ENCODE measurements around the gene MROH2A.

The MROH2A gene

DNA sequence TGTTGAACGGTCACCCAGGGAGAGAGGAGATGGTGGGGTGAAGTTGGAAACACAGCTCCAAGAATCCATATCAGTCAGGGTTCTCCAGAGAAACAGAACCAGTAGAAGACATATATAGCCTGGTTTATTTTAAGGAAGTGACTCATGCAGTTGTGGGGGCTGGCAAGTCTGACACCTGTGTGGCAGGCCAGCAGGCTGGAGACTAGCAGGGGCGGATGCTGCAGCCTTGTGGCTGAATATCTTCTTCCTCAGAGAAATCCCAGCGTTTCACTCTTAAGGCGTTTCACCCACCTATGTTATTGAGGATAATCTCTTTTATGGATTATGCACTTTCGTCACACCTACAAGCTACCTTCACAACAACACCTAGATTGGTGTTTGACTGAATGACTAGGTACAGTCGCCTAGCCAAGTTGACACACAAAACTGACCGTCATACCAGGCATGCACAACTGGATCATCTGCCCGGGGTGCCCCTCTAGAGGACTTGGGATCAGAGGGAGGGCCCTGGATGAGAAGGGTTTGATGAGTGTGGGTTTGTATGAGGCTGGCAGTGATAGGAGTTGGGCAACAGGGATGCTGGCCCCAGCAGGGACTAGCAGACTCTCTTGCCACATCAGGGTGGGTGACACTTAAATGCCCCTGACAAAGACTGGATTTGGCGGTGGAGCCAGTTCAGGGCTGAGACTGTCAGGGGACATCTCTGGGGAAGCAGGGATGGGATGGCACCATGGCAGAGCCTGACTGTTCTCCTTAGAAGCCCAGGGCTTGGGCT, 23.4 kb downstream of the MROH2A start:
- no peak for DNase-seq

GRCh38 chr2:233802132-233802815, 24.1 kb downstream of the MROH2A start:
- DNase-seq: no peak

DNA sequence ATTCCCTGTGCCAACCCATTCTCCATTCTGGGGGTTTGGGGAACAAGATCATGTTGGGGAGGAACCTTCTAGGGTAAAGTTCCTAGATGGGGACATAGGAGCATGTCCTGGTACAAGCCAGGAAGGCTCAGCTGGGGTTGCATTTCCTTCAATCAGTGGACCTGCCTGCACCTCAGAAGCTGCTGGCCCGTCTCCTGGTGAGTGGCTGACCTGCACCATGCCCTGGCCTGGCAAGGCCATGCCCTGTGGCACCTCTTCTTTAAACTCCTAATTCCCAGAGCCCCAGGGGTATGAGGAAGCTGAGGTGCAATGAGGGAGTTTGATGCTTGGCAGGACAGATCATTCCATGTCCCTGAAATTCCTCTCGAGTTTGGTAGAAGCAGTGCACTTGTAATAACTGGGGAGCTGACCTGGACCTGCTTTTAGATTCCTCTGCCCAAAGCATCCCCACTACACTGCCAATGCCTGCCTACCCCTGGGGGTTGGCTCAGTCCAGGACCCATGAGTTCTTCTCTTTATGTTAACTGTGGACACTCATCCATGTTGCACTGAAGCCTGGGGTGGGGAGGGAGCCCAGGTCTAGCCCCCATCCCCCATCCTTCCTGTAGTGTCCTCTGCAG, 25.3 kb downstream of the MROH2A start:
- no peak for DNase-seq

GRCh38 chr2:233803994-233804393, 25.9 kb downstream of the MROH2A start:
- no peak for DNase-seq

GRCh38 chr2:233807215-233807865, 29.2 kb downstream of the MROH2A start:
- no peak for DNase-seq

DNA sequence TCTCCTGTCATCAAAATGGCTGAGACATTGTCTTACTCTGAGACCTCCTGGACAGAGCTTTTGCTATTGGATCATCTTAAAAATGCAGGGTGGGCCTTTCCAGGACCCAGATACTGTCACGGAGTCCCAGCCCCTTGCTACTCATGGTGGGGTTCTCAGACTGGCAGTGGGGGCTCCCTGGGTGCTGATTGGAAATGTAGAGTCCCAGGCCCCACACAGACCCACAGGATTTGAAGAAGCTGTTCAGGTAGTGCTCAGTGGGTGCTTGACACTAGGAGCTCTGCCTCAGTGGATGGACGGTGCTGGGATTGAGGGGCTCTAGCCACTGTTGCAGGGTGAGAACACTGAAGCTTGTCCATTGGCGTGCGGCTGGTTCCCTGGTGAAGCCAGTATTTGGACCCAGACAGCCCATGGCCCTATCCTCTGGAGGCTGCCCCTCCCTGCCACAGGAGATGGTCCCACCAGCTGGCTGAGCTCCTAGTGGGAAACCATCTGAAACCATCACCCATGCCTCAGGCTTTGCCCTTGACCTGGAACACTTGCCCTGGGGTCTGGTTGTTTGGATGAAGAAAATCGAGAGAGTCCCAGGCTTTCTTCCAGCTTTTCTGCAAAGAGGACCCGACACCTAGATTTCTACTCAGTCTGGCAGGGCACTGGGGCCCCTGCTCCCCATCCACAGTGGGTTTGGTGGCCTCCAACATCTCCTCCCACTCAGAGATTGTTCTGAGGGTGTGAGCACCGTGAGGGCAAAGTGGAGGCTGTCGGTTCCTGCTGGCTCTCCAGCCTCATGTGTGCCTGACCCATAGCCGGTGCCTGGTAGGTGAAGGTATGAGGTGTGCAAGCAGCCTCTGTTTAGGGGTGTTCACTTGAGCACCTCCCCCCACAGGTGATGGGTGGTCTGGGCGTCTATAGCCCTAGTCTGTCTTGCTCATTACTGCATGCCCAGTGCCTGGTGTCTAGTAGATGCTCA, 30.1 kb downstream of the MROH2A start:
- no peak for DNase-seq

- DNase-seq: no peak
These were observed 32.3 kb downstream of the MROH2A start for GRCh38 chr2:233810385-233810784.

GRCh38 chr2:233811087-233811486, 33.0 kb downstream of the MROH2A start:
- no peak for DNase-seq

DNA sequence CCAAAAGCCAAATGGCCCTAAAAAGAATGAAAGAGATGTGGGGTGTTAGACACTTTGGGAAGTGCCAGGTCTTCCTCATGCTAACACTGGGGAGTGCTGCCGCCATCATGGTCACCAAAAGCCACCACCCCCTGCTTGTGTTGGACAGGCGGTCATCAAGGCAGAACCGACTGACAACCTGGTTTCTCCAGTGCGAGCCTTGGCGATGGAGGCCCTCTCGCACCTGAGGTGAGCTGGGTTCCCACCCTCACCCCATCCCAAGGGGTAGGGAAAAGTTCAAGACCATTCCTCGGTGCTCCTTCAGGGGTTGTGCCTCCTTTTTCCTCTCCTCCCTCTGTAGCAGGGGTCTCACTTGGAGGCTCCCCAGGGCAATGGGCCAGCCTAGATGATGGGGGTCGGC, 33.6 kb downstream of the MROH2A start:
- DNase-seq: no peak

- no peak for DNase-seq
These were observed 35.3 kb downstream of the MROH2A start for GRCh38 chr2:233813236-233814055.

DNA sequence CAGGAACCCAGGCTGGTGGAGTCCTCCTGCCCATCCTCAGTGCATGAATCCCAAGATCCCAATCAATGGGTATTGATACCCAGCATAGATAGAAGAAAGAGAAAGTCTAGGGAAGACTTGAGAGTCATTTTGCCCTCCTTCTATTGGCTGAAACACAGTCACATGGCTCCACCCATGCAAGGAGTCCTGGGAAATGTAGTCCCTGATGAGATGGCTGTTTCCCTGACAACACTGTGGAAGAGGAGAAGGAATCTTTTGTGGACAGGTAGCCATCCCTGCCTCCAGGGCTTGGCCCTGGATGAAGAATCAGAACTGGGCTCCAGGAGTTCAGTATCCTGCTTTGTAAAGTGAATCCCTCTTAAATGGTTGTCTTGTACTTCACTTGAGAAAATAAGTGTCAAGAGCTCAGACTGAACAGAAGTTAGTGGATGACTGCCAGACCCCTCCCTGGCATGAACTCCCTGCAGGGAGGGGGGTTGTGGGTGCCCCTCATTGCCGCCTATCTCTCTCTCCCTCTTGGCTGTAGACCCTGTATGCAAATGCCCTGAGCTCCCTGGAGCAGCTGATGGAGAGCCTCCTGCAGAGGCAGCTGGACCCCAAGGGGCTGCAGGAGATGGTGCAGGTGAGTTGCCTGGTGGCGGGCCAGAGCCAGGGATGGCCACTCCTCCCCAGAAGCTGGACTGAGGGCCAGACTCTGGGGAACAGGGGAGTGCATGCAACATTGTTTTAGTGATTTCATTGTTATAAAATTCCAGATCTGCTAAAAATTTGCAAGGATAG, 36.1 kb downstream of the MROH2A start:
- DNase-seq: no peak

DNA sequence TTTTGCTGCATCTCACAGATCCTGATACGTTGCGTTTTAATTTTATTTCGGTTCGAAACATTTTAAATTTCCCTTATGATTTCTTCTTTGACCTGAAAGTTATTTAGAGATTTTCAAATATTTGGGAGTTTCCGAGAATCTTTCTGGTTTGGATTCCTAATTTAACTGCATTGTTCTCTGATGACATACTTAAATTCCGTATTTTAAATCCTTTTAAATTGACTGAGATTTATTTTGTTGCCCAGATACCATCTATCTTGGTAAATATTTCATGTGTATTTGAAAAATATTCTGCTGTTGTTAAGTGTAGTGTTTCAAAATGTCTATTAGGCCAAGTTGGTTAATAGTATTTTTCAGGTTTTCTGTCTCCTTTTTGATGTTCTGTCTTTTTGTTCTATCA, 37.7 kb downstream of the MROH2A start:
- DNase-seq: no peak

DNA sequence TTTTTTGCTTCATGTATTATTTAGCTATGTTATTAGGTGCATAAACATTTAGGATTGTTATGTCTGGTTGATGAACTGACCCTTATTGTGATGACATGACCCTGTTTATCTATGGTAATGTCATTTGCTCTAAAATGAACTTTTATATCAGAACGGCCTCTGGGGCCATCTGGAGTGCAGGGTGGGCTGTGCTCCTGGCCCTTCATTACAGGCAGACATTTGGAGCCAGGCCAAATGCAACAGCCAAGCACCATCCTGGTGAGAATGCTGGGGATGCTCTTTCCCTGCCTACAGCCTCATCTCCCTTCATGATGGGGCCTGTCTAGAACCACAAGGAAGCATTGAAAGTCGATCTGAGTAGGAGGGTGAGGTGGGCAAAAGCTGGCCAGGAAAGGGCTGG, 38.2 kb downstream of the MROH2A start:
- peak; percentile 46 for DNase-seq

DNA sequence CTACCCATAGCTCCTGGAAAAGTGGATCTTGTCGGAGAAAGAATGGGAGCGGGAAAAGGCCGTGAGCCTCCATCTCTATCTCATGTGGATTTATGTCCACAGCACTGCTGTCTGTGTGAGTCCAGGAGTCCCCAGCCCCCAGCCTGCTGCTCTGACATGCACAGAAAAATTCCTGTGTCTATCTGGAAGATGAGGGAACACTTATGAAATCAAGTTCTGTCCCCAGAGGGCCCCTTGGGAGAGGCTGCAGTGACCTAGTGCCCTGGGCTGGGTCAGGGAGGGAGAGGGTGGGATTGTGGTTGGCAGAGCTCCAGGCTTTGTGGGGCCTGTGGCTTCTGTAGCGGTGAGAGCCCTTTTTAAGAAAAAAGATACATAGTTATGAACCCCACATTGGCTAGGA, 38.6 kb downstream of the MROH2A start:
- no peak for DNase-seq

DNA sequence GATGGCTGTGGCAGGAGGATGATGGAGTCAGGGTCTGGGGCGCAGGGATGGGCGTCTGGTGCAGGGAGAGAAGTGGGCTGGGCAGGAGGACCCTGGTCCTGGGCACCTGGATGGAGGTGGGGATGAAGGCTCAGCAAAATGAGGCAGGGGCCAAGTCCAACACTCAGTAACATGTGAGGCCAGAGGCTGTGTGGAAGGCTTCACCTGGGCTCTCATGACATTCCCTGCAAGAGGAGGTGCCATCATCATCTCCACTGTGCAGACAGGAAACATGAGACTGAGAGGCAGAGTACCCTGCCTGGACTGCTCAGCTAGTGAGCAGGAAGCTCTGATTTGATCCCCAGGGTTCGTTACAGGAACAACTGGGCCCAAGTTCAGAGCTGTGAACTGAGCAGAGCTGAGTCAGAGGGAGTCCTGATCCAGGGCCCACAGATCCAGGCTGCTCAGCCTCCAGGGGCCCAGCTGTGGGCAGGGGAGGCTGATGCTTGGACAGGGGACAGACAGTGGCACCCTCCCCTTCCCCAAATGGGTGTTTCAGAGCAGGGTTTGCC, 39.3 kb downstream of the MROH2A start:
- DNase-seq: no peak

DNA sequence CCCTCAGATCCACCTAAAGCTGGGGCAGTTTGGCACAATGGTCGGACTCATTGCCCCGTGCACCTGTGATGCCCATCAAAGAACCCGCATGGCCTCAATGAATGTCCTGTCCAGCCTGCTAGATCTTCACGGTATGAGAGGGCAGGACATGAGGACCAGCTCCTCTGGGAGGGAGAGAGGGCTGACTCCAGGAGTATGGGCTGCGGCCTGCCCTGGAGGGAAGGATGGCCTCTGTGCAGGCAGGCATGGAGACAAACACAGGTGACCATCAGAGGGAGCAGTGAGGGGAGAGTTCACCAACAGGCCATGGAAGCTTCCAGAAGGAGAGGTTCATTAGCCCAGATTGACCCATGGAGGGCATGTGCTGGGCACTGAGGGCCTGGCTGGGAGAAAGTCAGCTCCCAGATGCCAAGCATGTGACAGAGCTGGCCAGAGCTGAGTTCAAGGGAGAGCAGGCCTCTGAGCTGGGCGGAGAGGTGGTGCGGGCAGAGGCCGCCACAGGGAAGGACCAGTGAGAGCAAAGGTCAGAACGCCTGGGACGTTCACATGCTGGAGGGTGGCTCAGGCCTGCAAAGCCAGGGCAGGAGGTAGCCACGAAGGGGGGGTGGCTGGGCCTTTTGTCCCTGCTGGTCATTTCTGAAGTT, 40.0 kb downstream of the MROH2A start:
- DNase-seq: no peak

DNA sequence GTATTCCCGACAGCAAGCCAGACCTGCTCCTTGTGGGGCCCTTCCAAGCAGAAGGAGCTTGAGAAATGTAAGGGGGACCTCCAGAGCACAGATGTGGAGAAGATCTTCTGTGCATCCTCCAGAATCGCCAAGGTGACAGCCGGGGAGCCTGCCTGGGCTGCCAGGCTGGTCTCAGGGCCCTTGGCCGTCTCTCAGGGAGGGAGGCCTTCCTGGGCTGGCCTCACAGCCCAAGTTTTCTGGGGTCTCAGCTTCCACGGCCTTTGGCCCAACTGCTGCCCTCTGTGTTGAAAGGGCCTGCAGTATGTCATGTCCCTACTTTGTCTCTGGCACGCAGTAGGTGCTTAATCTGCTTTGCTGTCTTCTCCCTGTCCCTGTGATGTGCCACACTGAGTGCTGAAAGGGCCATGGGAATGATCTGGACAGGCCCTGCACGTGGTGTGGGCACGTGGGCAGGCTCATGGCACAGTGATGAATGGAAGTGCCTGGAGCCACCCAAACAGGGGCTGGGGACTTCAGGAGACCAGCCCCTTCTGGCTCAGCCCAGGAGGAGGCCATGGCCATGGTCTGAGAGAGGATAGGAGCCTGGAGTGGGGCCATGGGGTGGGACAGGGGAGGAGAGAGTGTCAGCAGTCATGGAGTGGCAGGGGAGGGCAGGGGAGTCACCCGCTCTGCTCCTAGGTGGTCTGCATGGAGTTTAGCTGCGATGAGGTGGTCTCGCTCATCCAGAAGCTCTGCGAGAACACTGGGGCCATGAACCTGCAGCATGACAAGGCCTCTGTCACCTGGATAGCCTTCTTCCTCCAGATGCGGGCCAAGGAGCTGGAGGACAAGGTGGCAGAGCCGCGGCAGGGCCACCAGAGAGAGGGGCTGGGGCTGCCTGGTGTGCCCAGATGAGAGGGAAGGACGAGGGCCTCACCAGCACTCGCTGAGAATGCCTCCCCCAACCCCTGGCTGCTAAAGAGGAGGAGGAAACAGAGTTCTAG, 40.8 kb downstream of the MROH2A start:
- no peak for DNase-seq

Data from NCI-H2171 treated with DMSO at 0.1 percent for 48 hours (cell line).